Transverse colon (tissue), 3 donors: Measurements from ENCODE around the gene POMGNT2.

Experiments used
- POLR2A ChIP-seq: fragments of 450-650 bp; IDR thresholded peaks from one replicate; pipeline ENCODE4 v1.6.1; 2016; ENCODE audit warnings: antibody characterized with exemption, mild to moderate bottlenecking, moderate library complexity
- TF ChIP-seq, protein P1 (sequence below), 5 experiments: fragments of 200-600 bp in 3 of 5; fragments of 450-650 bp in 2 of 5; sonication (generic) in 3 of 5; IDR thresholded peaks; 1 replicate in 2 of 5; 2 replicates in 3 of 5; pipeline ENCODE4 v1.5.1; 2016 to 2017; ENCODE audit warnings: antibody characterized with exemption in 5 of 5, inconsistent platforms in 3 of 5, mild to moderate bottlenecking in 2 of 5, moderate library complexity in 1 of 5

- TF ChIP-seq, protein P1, sequence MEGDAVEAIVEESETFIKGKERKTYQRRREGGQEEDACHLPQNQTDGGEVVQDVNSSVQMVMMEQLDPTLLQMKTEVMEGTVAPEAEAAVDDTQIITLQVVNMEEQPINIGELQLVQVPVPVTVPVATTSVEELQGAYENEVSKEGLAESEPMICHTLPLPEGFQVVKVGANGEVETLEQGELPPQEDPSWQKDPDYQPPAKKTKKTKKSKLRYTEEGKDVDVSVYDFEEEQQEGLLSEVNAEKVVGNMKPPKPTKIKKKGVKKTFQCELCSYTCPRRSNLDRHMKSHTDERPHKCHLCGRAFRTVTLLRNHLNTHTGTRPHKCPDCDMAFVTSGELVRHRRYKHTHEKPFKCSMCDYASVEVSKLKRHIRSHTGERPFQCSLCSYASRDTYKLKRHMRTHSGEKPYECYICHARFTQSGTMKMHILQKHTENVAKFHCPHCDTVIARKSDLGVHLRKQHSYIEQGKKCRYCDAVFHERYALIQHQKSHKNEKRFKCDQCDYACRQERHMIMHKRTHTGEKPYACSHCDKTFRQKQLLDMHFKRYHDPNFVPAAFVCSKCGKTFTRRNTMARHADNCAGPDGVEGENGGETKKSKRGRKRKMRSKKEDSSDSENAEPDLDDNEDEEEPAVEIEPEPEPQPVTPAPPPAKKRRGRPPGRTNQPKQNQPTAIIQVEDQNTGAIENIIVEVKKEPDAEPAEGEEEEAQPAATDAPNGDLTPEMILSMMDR (IDR thresholded peaks at IDR 0.05): no peak
- TF ChIP-seq POLR2A: no peak
Observed at GRCh38 chr3:43128464-43128863, 22.6 kb upstream of the POMGNT2 start.
